IgD-negative memory B cell (primary cell): ENCODE data around the gene GATM. TPM values are rescaled to one million over a fixed set of nuclear protein-coding genes. Genes with fewer than 3 reads are reported as not detected.
A peak's percentile ranks its signal among the peaks of the same experiment; 100 is the strongest.
"Not testable (repeated sequence)": the region's sequence is repeated elsewhere in the genome, so short reads cannot be mapped to it uniquely, and the experiment has no call there.

ENCODE experiments used
- H3K27ac Mint-ChIP-seq, 3 donors: one replicate each; pipeline ENCODE4 v1.8.0; 2020 to 2022; ENCODE audit warnings: mild to moderate bottlenecking in 3 of 3, mixed read lengths in 3 of 3, moderate library complexity in 1 of 3
- H3K27me3 Mint-ChIP-seq: one replicate; pipeline ENCODE4 v1.8.0; 2021; ENCODE audit warnings: mixed read lengths
- H3K36me3 Mint-ChIP-seq: one replicate; pipeline ENCODE4 v1.8.0; 2020; ENCODE audit warnings: mild to moderate bottlenecking, mixed read lengths
- H3K4me1 Mint-ChIP-seq, 3 donors: one replicate each; pipeline ENCODE4 v1.8.0; 2020 to 2022; ENCODE audit warnings: mixed read lengths in 3 of 3, mild to moderate bottlenecking in 1 of 3
- H3K4me3 Mint-ChIP-seq, 4 donors: one replicate each; pipeline ENCODE4 v1.8.0; 2020 to 2022; ENCODE audit warnings: mild to moderate bottlenecking in 4 of 4, mixed read lengths in 4 of 4, moderate library complexity in 3 of 4
- H3K9me3 Mint-ChIP-seq, 3 donors: one replicate each; pipeline ENCODE4 v1.8.0; 2020 to 2021; ENCODE audit warnings: mixed read lengths in 3 of 3, mild to moderate bottlenecking in 1 of 3
- polyA plus RNA-seq: library from polyadenylated mRNA; unstranded; fragments of 300-500 nt; fragmentation: Illumina TruSeq; gene quantifications from one replicate; pipeline ENCODE4 v1.2.3, GENCODE V29; 2021

The GATM gene
- polyA plus RNA-seq, 1 donor from 2014 or later = 17.8 TPM

- Mint-ChIP-seq H3K27me3 (peaks cover 7% of the 10 kb centered on the region), H3K9me3 (peaks cover 0 to 3% (median 1%) of the 10 kb centered on the region in 3 donors), H3K4me1 (no peaks in the 10 kb centered on the region), H3K4me3 (no peak overlapping the region), H3K36me3 (no peaks in the 10 kb centered on the region), H3K27ac (peak overlapping the region in 1 of 3 donors; percentile 47)
Measured at GRCh38 chr15:45319472-45320214, 58.7 kb downstream of the GATM start.

GRCh38 chr15:45314960-45315359, 63.4 kb downstream of the GATM start:
- Mint-ChIP-seq H3K9me3 (peaks cover 0 to 3% (median 1%) of the 10 kb centered on the region in 3 donors), H3K4me3 (peak overlapping the region in 1 of 4 donors; percentile 39), H3K36me3 (no peaks in the 10 kb centered on the region), H3K27me3 (peaks cover 8% of the 10 kb centered on the region), H3K27ac (no peak overlapping the region), H3K4me1 (no peaks in the 10 kb centered on the region)

GRCh38 chr15:45314117-45314516, 64.2 kb downstream of the GATM start:
- not testable (repeated sequence) for H3K27ac Mint-ChIP-seq

More at GRCh38 chr15:45314117-45314516, 64.2 kb downstream of the GATM start:
- not testable (repeated sequence) for H3K36me3 Mint-ChIP-seq, H3K4me3 Mint-ChIP-seq, H3K9me3 Mint-ChIP-seq, H3K4me1 Mint-ChIP-seq, H3K27me3 Mint-ChIP-seq

Other genes starting within 250 kb of the GATM start
- not detected for gene DUOXA1, start 248.7 kb downstream of the GATM start, polyA plus RNA-seq
- gene DUOX1, start 248.6 kb downstream of the GATM start, polyA plus RNA-seq = 1.4 TPM
- 0.85 TPM for gene SHF, start 190.6 kb downstream of the GATM start, polyA plus RNA-seq
- gene SLC28A2, start 126.3 kb downstream of the GATM start, polyA plus RNA-seq = not detected
- gene SLC30A4, start 144.2 kb upstream of the GATM start, polyA plus RNA-seq = 7.1 TPM
- gene BLOC1S6, start 208.8 kb upstream of the GATM start, polyA plus RNA-seq = 68.1 TPM